Endothelial cell of umbilical vein (primary cell): ENCODE measurements around the gene TRIM58.

Experiments used
- CTCF ChIP-seq, 2 donors: IDR thresholded peaks; 1 replicate in 1 of 2; 2 replicates in 1 of 2; pipeline ENCODE4 v1.5.1; 2011; ENCODE audit warnings: low read length in 2 of 2, mild to moderate bottlenecking in 2 of 2, moderate library complexity in 2 of 2, control low read depth in 1 of 2, inconsistent platforms in 1 of 2, low read depth in 1 of 2; ENCODE audit not compliant: insufficient read depth in 1 of 2; ENCODE audit errors: extremely low read depth in 1 of 2
- EZH2 ChIP-seq: IDR thresholded peaks from 2 replicates; pipeline ENCODE4 v1.6.1; 2012; ENCODE audit warnings: borderline replicate concordance, low read depth, mild to moderate bottlenecking, moderate library complexity, low read length, inconsistent platforms; ENCODE audit not compliant: severe bottlenecking
- FOS ChIP-seq: IDR thresholded peaks from 2 replicates; pipeline ENCODE4 v1.6.1; 2011; ENCODE audit warnings: mild to moderate bottlenecking, low read length, moderate library complexity, borderline replicate concordance; ENCODE audit not compliant: insufficient read depth
- GATA2 ChIP-seq: IDR thresholded peaks from 2 replicates; pipeline ENCODE4 v1.7.0; 2011; ENCODE audit warnings: low read depth, mild to moderate bottlenecking, moderate library complexity, mixed read lengths, low read length; ENCODE audit not compliant: insufficient read length, insufficient read depth
- JUN ChIP-seq: IDR thresholded peaks from 2 replicates; pipeline ENCODE4 v1.6.1; 2011; ENCODE audit warnings: borderline replicate concordance, low read depth; ENCODE audit not compliant: insufficient read length, insufficient read depth
- MAX ChIP-seq: IDR thresholded peaks from 2 replicates; pipeline ENCODE4 v1.6.1; 2011; ENCODE audit not compliant: insufficient read depth, insufficient read length
- MYC ChIP-seq: IDR thresholded peaks from one replicate; pipeline ENCODE4 v1.6.1; 2011; ENCODE audit warnings: mild to moderate bottlenecking, low read depth, low read length
- POLR2A ChIP-seq: IDR thresholded peaks from 2 replicates; pipeline ENCODE4 v1.6.1; 2012; ENCODE audit warnings: low read depth, mild to moderate bottlenecking, control low read depth, low read length
- POLR2AphosphoS5 ChIP-seq: IDR thresholded peaks from 2 replicates; pipeline ENCODE4 v1.6.1; 2012; ENCODE audit warnings: low read depth, mild to moderate bottlenecking, control low read depth, low read length, moderate library complexity; ENCODE audit not compliant: insufficient read depth

GRCh38 chr1:247905910-247906503, 49.0 kb downstream of the TRIM58 start:
- TF ChIP-seq POLR2A (no peak), CTCF (IDR thresholded peaks at IDR 0.05; ENCODE audit: extremely low read depth in 1 of 2, insufficient read depth in 1 of 2, low read depth in 1 of 2, low read length in 2 of 2) (no peak), POLR2AphosphoS5 (no peak), EZH2 (no peak), JUN (no peak), MYC (no peak), GATA2 (no peak), FOS (no peak), MAX (no peak)
